Fibroblast of upper back skin (primary cell): ENCODE results near the gene CDS2.

Source experiments
- DNase-seq: peaks from one replicate; pipeline ENCODE4 v3.0.0-alpha.2; 2013

Gene CDS2

DNA sequence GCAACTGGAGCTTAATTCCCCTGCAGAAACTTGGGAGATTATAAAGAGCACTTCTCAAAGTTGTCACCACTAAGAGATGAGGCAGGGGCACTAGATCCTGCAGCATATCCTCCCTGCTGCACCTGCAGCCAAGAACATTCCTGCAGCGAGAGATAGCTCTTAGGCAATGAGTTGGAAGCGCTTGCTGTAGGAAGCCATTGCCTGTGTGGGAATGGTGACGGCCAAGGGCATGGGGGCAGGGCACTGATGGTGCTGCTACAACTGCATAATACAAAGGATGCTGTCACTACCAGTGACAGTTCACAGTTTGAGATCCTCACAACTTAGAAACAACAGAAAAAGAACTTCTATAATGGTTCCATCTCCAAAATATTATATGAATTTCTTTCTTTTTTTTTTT is 89.9 kb downstream of the CDS2 start:
- no peak for DNase-seq

- DNase-seq, result no peak
These were observed 90.8 kb downstream of the CDS2 start for GRCh38 chr20:5217616-5218015.

DNA sequence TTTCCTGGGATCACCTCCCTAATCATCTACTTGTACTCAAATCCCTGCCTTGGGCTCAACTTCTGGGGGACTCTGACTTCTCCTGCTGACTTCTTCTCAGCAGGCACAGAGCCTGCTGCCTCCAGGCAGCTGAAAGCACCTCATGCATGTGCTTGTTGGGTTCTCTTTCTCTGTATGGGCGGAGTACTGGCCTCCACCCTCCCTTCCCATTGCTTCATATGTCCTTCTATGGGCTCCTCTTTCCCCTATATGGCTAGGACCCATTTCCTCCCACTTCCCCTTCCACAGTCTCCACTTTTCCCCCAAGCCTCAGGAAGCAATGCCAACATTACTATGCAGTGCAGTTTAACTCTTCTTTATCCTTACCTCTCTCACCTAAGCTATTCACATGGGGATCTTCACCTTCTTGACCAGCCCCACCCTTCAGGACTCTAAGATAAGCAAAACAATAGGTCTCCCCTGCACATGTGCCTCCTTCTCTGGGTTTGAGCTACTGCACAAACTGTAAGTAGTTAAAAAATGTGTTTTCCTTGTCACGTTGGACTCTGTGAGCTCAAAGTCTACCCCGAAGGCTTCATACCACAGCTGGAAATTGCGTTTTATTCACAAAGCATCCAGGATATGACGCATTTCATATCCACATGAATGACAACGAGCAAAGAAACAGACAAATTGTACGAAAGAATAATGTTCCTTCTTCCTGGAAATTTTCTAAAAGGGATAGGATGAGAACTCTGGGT is 93.7 kb downstream of the CDS2 start:
- no peak for DNase-seq

DNA sequence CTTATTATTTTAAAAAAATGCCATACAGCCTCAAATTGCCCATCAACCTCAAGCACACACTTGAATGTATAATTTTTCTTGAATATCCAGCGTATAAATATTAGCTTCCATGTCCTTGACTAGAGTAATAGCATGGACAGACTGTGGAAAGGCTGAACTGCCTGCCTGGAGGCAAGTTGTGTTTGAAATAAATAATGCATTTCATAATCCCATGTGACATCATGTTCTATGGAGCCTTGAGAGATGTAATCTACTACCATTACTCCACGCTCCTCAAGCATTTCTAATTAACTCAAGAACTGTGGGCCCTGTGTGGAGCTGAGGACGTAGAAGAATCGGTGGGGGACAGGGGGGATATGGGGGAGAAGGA is 94.2 kb downstream of the CDS2 start:
- DNase-seq, result no peak

- peak; percentile 62 for DNase-seq
These were observed 96.3 kb downstream of the CDS2 start for GRCh38 chr20:5222919-5223634.

GRCh38 chr20:5230544-5230943 is 103.7 kb downstream of the CDS2 start:
- DNase-seq, result no peak

DNA sequence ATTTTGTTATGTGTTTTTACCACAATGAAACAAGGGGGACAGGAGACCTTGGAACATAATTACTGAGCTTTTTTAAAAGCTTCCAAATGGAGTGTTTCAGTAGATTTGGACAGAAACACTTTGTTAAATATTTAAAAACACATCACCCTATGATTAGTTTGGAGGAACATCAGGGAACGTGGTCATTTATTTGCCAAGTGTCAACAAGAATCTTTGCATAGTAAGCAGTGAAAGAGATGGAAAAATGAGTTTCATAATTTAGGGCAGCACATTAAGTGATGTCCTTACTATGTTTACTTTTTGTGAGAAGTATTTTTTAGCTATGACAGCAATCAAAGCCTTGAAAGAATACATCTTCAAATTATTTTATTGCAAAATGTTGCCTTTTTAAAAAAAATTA is 107.3 kb downstream of the CDS2 start:
- DNase-seq, result no peak

- DNase-seq, result no peak
These were observed 108.2 kb downstream of the CDS2 start for GRCh38 chr20:5234978-5235377.
